OCI-LY3 (cell line): ENCODE data around the gene GPR132.
A peak's percentile ranks its signal among the peaks of the same experiment; 100 is the strongest.

Experiments
- H2AFZ ChIP-seq: fragments of 200-600, 300-600 bp; shearing (Covaris generic); 2 replicates; pipeline ENCODE4 v1.6.0; 2014; ENCODE audit warnings: antibody characterized with exemption, low read depth, low read length
- H3K27ac ChIP-seq: fragments of 200-600, 300-600 bp; sonication (generic); 2 replicates; pipeline ENCODE4 v1.5.1; 2014; ENCODE audit warnings: mild to moderate bottlenecking, low read length, moderate library complexity, mixed read lengths
- H3K27me3 ChIP-seq: fragments of 200-600, 300-600 bp; sonication (generic); 2 replicates; pipeline ENCODE4 v1.6.1; 2014; ENCODE audit warnings: low read depth, low read length, mixed read lengths
- H3K36me3 ChIP-seq: fragments of 200-600, 300-600 bp; sonication (generic); replicated peaks from 2 replicates; pipeline ENCODE3; 2014; ENCODE audit warnings: low read depth, low read length, mixed read lengths
- H3K4me1 ChIP-seq: fragments of 300-600, 200-600 bp; sonication (generic); 2 replicates; pipeline ENCODE4 v1.6.1; 2014; ENCODE audit warnings: low read length, mixed read lengths
- H3K4me2 ChIP-seq: fragments of 200-600, 300-600 bp; sonication (generic); 2 replicates; pipeline ENCODE4 v1.6.1; 2014; ENCODE audit warnings: low read length, mixed read lengths
- H3K4me3 ChIP-seq: fragments of 300-600, 200-600 bp; sonication (generic); 2 replicates; pipeline ENCODE4 v1.5.1; 2014; ENCODE audit warnings: antibody characterized with exemption, mild to moderate bottlenecking, low read length, moderate library complexity
- H3K79me2 ChIP-seq: fragments of 300-600, 200-600 bp; shearing (Covaris generic); 2 replicates; pipeline ENCODE4 v1.6.1; 2014; ENCODE audit warnings: mild to moderate bottlenecking, low read length, mixed read lengths
- H3K9ac ChIP-seq: fragments of 300-600, 200-600 bp; shearing (Covaris generic); 2 replicates; pipeline ENCODE4 v1.6.0; 2014; ENCODE audit warnings: mild to moderate bottlenecking, low read length, moderate library complexity
- H3K9me3 ChIP-seq: fragments of 200-600, 300-600 bp; shearing (Covaris generic); 2 replicates; pipeline ENCODE4 v1.6.1; 2014; ENCODE audit warnings: low read length, mixed read lengths; ENCODE audit not compliant: insufficient read depth
- H4K20me1 ChIP-seq: fragments of 200-600, 300-600 bp; sonication (generic); 2 replicates; pipeline ENCODE4 v1.6.1; 2016; ENCODE audit warnings: low read length, mixed read lengths; ENCODE audit not compliant: insufficient read depth
- EZH2phosphoT487 ChIP-seq: fragments of 200-600 bp; shearing (Covaris generic); IDR thresholded peaks from 2 replicates; pipeline ENCODE4 v1.6.1; 2018; ENCODE audit warnings: antibody characterized with exemption, mixed run types, low read depth
- TF ChIP-seq, protein P1 (sequence below): fragments of 200-600, 300-600 bp; sonication (generic); IDR thresholded peaks from 2 replicates; pipeline ENCODE4 v1.5.1; 2014; ENCODE audit warnings: antibody characterized with exemption, low read length, low read depth

The GPR132 gene

DNA sequence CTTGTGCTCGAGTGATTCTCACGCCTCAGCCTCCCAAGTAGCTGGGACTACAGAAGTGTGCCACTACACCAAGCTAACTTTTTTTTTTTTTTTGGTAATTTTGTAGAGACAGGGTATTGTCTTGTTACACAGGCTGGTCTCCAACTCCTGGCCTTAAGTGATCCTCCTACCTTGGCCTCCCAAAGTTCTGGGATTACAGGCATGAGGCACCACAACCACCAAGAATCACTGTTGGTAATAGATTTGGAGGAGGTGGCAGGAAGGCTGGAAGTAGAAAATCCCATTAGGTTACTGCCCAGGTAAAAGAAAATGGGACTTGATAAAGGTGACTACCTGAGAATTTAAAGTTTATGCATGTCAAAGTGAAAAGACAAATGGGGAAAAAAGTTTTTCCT lies 43.0 kb downstream of the GPR132 start:
- no peaks in the 10 kb centered on the region for H3K9me3 ChIP-seq
- H3K4me2 ChIP-seq, result peak overlapping the region; percentile 83
- no peaks in the 10 kb centered on the region for H3K27me3 ChIP-seq
- H3K79me2 ChIP-seq, result peaks cover 51% of the 10 kb centered on the region
- no peak overlapping the region for H2AFZ ChIP-seq
- H3K9ac ChIP-seq, result peak overlapping the region; percentile 97
- peaks cover 60% of the 10 kb centered on the region for H3K4me1 ChIP-seq
- no peak for TF ChIP-seq EZH2phosphoT487
- TF ChIP-seq, protein P1, sequence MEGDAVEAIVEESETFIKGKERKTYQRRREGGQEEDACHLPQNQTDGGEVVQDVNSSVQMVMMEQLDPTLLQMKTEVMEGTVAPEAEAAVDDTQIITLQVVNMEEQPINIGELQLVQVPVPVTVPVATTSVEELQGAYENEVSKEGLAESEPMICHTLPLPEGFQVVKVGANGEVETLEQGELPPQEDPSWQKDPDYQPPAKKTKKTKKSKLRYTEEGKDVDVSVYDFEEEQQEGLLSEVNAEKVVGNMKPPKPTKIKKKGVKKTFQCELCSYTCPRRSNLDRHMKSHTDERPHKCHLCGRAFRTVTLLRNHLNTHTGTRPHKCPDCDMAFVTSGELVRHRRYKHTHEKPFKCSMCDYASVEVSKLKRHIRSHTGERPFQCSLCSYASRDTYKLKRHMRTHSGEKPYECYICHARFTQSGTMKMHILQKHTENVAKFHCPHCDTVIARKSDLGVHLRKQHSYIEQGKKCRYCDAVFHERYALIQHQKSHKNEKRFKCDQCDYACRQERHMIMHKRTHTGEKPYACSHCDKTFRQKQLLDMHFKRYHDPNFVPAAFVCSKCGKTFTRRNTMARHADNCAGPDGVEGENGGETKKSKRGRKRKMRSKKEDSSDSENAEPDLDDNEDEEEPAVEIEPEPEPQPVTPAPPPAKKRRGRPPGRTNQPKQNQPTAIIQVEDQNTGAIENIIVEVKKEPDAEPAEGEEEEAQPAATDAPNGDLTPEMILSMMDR, result no peak
- H3K36me3 ChIP-seq, result peaks cover 23% of the 10 kb centered on the region
- H3K4me3 ChIP-seq, result peak overlapping the region; percentile 89
- H3K27ac ChIP-seq, result no peak overlapping the region
- peaks cover 30% of the 10 kb centered on the region for H4K20me1 ChIP-seq

DNA sequence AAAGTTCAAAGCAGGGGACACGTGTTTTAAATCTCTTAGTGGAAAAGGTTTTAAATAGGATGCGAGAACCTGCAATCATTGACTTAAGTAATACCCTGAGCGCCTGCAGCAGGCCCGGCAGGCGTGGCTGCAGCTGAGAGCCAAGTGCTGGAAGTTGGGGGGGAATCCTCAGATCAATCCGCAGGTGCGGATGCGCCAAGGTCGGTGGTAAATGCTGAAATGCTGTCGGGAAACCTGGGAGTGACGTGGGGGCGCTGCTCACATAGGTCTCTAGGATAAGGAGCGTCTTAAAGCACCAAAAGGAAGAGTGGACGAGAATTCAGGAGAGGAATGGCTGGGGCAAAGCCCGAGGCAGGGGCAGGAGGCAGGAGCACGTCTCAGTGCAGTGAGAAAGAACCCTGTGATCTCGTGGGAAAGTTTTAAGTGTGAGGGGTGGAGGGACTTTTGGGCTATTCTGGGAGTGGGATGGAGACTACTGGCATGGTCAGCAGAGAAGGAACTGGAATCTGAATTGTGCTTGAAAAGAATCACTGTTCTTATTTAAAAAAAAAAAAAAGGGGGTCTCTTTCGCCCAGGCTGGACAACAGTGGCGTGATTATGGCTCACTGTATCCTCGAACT lies 43.5 kb downstream of the GPR132 start:
- peak overlapping the region; percentile 97 for H3K9ac ChIP-seq
- TF ChIP-seq, protein P1, result peak; percentile 54; the same call in 1 of the 2 replicates
- TF ChIP-seq EZH2phosphoT487, result no peak
- no peaks in the 10 kb centered on the region for H3K27me3 ChIP-seq
- H3K4me1 ChIP-seq, result peaks cover 57% of the 10 kb centered on the region
- peak overlapping the region; percentile 44; the same call in 1 of the 2 replicates for H2AFZ ChIP-seq
- peaks cover 56% of the 10 kb centered on the region for H3K79me2 ChIP-seq
- H3K9me3 ChIP-seq, result no peaks in the 10 kb centered on the region
- H3K4me2 ChIP-seq, result peak overlapping the region; percentile 83
- H3K4me3 ChIP-seq, result peak overlapping the region; percentile 89
- H4K20me1 ChIP-seq, result peaks cover 35% of the 10 kb centered on the region
- H3K27ac ChIP-seq, result peak overlapping the region; percentile 80
- peaks cover 26% of the 10 kb centered on the region for H3K36me3 ChIP-seq

DNA sequence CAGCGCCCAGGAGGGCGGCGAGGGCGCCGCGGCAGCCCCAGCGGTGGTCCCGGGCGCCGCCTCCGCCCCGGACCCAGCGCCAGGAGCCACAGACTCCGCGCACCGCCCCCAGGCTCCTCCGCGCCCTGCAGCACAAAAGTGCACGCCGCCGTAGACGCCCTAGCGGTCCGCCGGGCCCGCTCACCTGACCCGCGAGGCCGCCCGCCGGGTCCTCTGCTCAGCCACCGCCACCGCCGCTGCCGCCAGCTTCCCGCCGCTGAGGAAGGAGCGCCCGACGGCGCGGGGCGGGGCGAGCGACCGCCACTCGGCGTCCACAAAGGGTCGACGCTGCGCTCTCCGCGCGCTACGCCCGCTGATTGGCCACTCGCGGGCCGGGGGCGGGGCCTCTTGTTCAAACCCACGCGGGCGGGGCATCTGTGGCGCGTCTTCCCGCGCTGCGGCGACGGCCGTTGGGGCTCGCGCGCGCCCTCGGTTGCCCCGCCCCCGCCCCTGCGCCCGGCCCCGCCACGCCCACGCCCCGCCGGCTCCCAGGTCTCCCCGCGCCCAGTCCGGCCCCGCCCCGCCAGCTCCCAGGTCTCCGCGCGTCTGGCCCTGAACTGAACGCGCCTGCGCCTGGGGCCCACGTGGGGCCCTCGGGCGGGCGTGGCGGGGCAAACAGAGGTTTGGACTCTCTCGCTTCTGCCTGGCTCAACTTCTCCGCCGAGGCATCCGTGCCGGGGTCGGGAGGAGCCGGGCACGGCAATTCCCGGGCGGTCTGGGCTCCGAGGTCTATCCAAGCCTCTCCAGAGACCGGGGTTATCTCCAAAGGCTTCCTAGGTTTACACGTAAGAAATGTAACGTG lies 44.2 kb downstream of the GPR132 start, which contains the start of gene CDCA4:
Gene CDCA4 (minus strand): TSS at position 269 of the 841 bp plus-strand sequence. CDS start 9,154 bp downstream, outside the sequence.
- H3K79me2 ChIP-seq, result peaks cover 63% of the 10 kb centered on the region
- H3K4me3 ChIP-seq, result peak within 1 kb of the TSS; percentile 98
- peaks cover 58% of the 10 kb centered on the region for H3K4me1 ChIP-seq
- no peaks in the 10 kb centered on the region for H3K27me3 ChIP-seq
- no peaks in the 10 kb centered on the region for H3K9me3 ChIP-seq
- TF ChIP-seq EZH2phosphoT487, result no peak
- TF ChIP-seq, protein P1, result no peak; the same call in 1 of the 2 replicates
- H2AFZ ChIP-seq, result peak within 1 kb of the TSS; percentile 44; the same call in 1 of the 2 replicates
- H3K27ac ChIP-seq, result peak within 1 kb of the TSS; percentile 80
- H4K20me1 ChIP-seq, result peaks cover 42% of the 10 kb centered on the region
- H3K4me2 ChIP-seq, result peak within 1 kb of the TSS; percentile 98
- peaks cover 33% of the 10 kb centered on the region for H3K36me3 ChIP-seq
- H3K9ac ChIP-seq, result peak within 1 kb of the TSS; percentile 97
